ENCODE data around the gene C4orf50. TPM values are rescaled to one million over a fixed set of nuclear protein-coding genes. Genes with fewer than 3 reads are reported as not detected.
"Not testable (repeated sequence)": the region's sequence is repeated elsewhere in the genome, so short reads cannot be mapped to it uniquely, and the experiment has no call there.

C4orf50 gene
- total RNA-seq, 4 donors from 2014 or later, result 0.21 to 0.30 TPM; not detected in 2

DNA sequence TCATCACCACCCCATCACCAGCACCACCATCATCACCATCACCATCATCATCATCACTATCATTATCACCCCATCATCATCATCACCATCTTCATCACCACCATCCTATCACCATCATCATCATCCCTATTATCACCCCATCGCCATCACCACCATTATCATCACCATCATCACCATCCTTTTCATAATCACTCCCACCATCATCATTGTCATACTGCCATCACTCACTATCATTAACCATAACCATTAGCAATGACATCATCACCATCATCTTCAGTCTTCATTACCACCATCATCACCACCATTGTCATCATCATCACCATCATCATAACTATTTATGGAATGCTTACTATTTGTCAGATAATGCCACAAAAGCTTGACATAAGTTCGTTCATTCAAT, 161.0 kb downstream of the C4orf50 start:
- no peak for TF ChIP-seq EP300 (IDR thresholded peaks at IDR 0.05)
- TF ChIP-seq POLR2A (IDR thresholded peaks at IDR 0.05), result no peak
- TF ChIP-seq, protein P1, sequence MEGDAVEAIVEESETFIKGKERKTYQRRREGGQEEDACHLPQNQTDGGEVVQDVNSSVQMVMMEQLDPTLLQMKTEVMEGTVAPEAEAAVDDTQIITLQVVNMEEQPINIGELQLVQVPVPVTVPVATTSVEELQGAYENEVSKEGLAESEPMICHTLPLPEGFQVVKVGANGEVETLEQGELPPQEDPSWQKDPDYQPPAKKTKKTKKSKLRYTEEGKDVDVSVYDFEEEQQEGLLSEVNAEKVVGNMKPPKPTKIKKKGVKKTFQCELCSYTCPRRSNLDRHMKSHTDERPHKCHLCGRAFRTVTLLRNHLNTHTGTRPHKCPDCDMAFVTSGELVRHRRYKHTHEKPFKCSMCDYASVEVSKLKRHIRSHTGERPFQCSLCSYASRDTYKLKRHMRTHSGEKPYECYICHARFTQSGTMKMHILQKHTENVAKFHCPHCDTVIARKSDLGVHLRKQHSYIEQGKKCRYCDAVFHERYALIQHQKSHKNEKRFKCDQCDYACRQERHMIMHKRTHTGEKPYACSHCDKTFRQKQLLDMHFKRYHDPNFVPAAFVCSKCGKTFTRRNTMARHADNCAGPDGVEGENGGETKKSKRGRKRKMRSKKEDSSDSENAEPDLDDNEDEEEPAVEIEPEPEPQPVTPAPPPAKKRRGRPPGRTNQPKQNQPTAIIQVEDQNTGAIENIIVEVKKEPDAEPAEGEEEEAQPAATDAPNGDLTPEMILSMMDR (IDR thresholded peaks at IDR 0.05), result no peak
- no peak for DNase-seq (ENCODE audit: low spot score in 2 of 2)
- no peaks in the 10 kb centered on the region for H3K4me1 ChIP-seq
- no peak overlapping the region for H3K27ac ChIP-seq
- H3K9me3 ChIP-seq, result no peaks in the 10 kb centered on the region
- H3K27me3 ChIP-seq, result no peaks in the 10 kb centered on the region
- no peak overlapping the region for H3K4me3 ChIP-seq
- 93 to 94% methylated on average over 2 of the region's 2 CpGs for WGBS, 2 donors
- H3K36me3 ChIP-seq, result no peaks in the 10 kb centered on the region

DNA sequence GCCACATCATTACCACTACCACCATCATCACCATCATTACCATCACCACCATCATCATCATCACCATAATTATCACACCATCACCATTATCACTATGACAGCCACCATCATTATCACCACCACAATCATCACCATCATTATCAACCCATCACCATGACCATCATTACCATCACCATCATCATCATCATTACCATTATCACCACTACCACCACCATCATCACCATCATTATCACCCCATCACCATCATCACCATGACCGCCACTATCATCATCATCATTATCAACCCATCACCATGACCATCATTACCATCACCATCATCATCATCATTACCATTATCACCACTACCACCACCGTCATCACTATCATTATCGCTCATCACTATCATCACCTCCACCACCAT, 161.9 kb downstream of the C4orf50 start:
- not testable (repeated sequence) for H3K27me3 ChIP-seq; H3K4me3 ChIP-seq; H3K27ac ChIP-seq; H3K9me3 ChIP-seq; H3K36me3 ChIP-seq; H3K4me1 ChIP-seq; DNase-seq (ENCODE audit: low spot score in 2 of 2)
- 95 to 97% methylated on average over 3 of the region's 3 CpGs for WGBS, 2 donors

DNA sequence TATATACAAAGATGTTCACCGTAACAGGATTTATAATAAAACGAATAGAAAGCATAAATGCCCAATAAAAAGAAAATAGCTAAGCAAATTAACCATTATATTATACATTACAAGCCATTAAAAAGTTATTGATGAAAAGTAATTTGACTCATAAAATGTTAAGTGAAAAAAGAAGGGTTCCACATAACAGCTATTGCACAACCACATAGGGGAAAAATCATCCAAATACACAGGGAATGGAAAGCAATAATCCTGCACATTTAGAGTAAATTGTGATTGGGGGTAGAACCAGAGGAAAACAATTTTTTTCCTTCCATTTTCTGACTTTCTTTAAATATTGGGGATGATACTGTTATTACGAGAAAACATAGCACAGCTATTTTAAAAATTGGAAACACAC, 163.3 kb downstream of the C4orf50 start:
- no peak for DNase-seq (ENCODE audit: low spot score in 2 of 2)
- 89 to 90% methylated on average over 3 of the region's 3 CpGs for WGBS, 2 donors
- H3K9me3 ChIP-seq, result no peaks in the 10 kb centered on the region
- H3K4me1 ChIP-seq, result no peaks in the 10 kb centered on the region
- no peak overlapping the region for H3K4me3 ChIP-seq
- no peaks in the 10 kb centered on the region for H3K36me3 ChIP-seq
- no peaks in the 10 kb centered on the region for H3K27me3 ChIP-seq
- TF ChIP-seq POLR2A (IDR thresholded peaks at IDR 0.05) (no peak), EP300 (IDR thresholded peaks at IDR 0.05) (no peak)
- TF ChIP-seq, protein P1 (IDR thresholded peaks at IDR 0.05), result no peak
- H3K27ac ChIP-seq, result no peak overlapping the region

DNA sequence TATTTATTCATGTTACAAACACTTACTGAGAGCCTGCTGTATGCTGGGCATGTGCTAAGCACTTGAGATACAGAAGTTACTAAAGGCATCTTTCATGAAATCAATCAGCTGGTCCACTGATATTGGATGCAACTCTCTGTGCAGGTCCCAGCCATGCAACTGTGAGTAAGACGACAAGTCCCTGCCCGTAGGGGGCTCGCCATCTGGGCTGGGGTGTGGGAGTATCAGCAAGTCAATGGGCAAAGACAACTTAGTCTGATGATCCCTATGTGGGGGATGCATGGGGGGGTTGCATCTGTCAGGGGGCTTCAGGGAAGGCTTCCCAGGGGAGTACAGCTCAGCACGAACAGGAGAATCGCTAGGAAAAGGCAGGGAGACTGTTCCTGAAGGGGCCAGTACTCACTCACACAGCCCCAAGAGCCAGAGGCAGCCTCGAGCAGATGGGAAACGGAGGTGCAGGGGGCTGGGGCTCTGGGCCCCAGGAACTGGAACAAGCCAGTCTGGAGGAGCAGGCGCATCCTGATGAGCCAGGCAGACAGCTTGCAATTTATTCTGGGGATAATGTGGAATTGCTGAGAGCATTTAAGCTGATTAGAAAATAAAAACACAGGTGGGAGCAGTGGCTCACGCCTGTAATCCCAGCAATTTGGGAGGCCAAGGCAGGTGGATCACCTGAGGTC, 165.6 kb downstream of the C4orf50 start:
- DNase-seq (ENCODE audit: low spot score in 2 of 2), result no peak
- no peaks in the 10 kb centered on the region for H3K36me3 ChIP-seq
- H3K27ac ChIP-seq, result no peak overlapping the region
- no peak overlapping the region for H3K4me3 ChIP-seq
- TF ChIP-seq POLR2A (IDR thresholded peaks at IDR 0.05), result no peak
- TF ChIP-seq, protein P1 (IDR thresholded peaks at IDR 0.05), result no peak
- no peak for TF ChIP-seq EP300 (IDR thresholded peaks at IDR 0.05)
- H3K9me3 ChIP-seq, result peaks cover 0 to 6% (median 0%) of the 10 kb centered on the region in 4 donors
- WGBS, 2 donors, result 76 to 83% methylated on average over 9 of the region's 9 CpGs
- no peaks in the 10 kb centered on the region for H3K4me1 ChIP-seq
- no peaks in the 10 kb centered on the region for H3K27me3 ChIP-seq

DNA sequence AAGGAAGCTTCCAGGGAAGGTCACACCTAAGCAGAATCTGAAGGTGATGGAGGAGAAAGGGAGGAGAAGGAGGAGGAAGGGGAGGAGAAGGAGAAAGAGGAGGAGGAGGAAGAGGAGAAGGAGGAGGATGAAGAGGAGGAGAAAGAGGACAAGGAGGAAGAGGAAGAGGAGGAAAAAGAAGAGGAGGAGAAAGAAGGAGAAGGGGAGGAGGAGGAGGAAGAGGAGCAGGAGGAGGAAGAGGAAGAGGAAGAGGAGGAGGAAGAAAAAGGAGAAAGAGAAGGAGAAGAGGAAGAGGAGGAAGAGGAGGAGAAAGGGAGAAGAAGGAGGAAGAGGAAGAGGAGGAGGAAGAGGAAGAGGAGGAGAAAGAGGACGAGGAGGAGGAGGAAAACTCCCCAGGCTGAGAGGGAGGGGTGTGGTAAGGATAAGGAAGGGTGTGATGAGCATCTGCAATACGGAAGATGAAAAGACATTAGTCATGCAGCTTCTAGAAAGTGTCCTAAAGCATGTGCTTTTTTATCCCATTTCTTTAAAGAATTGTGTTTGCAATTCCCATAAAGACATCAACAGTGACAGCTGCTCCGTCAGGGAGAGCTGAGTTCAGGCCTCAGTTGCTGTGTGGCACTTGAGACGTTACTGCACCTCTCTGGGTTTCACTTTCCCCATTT, 166.5 kb downstream of the C4orf50 start:
- H3K4me1 ChIP-seq, result no peaks in the 10 kb centered on the region
- no peak for TF ChIP-seq POLR2A (IDR thresholded peaks at IDR 0.05)
- TF ChIP-seq, protein P1 (IDR thresholded peaks at IDR 0.05), result no peak
- no peak for TF ChIP-seq EP300 (IDR thresholded peaks at IDR 0.05)
- WGBS, 2 donors, result 68 to 76% methylated on average over 4 of the region's 4 CpGs
- peaks cover 0 to 15% (median 0%) of the 10 kb centered on the region in 4 donors for H3K9me3 ChIP-seq
- no peak for DNase-seq (ENCODE audit: low spot score in 2 of 2)
- no peak overlapping the region for H3K4me3 ChIP-seq
- H3K27ac ChIP-seq, result no peak overlapping the region
- no peaks in the 10 kb centered on the region for H3K36me3 ChIP-seq
- H3K27me3 ChIP-seq, result no peaks in the 10 kb centered on the region

Small RNA genes lying within 50 kb of the gene (small RNA-seq; reads per million reads assigned to genes)
- not detected for gene MIR378D1

Other genes with a start within 250 kb of the C4orf50 start
- gene CRMP1, start 125.3 kb downstream of the C4orf50 start, total RNA-seq, result under 1 TPM in 3 of 4 donors, not detected in 1; 0.21 to 0.59 (median 0.30) TPM
- 1 to 10 TPM in 2 of 4 donors, under 1 TPM in 2; 0.30 to 2.5 (median 1.2) TPM for gene JAKMIP1, start 182.1 kb upstream of the C4orf50 start, total RNA-seq

Measured in tibial nerve (tissue), 4 donors.